T-helper 17 cell (primary cell): Measurements from ENCODE around the gene LPAR2. TPM values are rescaled to one million over a fixed set of nuclear protein-coding genes. Genes with fewer than 3 reads are reported as not detected.
"Not testable (repeated sequence)": the region's sequence is repeated elsewhere in the genome, so short reads cannot be mapped to it uniquely, and the experiment has no call there.

Source experiments
- ATAC-seq: fragments of 150-1000 bp; cut with Tn5 transposase; 2 replicates; pipeline ENCODE4 v1.10.0; 2021; ENCODE audit warnings: mild to moderate bottlenecking, moderate library complexity
- DNase-seq, 3 donors: peaks; one replicate each; pipeline versions ENCODE4 v3.0.0 to v3.0.0-alpha.2; 2020 to 2021
- H3K9me3 ChIP-seq: one replicate; pipeline ENCODE4 v1.7.0; 2013; ENCODE audit warnings: low read length, mild to moderate bottlenecking; ENCODE audit not compliant: control insufficient read depth, poor library complexity, severe bottlenecking
- H3K27ac Mint-ChIP-seq: one replicate; pipeline ENCODE4 v1.8.0; 2022; ENCODE audit warnings: mild to moderate bottlenecking, moderate library complexity, mixed read lengths
- H3K27me3 Mint-ChIP-seq: one replicate; pipeline ENCODE4 v1.8.0; 2022; ENCODE audit warnings: mixed read lengths
- H3K36me3 Mint-ChIP-seq: one replicate; pipeline ENCODE4 v1.8.0; 2022; ENCODE audit warnings: low read depth, mixed read lengths
- H3K4me1 Mint-ChIP-seq: one replicate; pipeline ENCODE4 v1.8.0; 2022; ENCODE audit warnings: mild to moderate bottlenecking, mixed read lengths
- H3K4me3 Mint-ChIP-seq: one replicate; pipeline ENCODE4 v1.8.0; 2022; ENCODE audit warnings: mild to moderate bottlenecking, moderate library complexity, mixed read lengths
- total RNA-seq, 4 donors: library from RNA in 2 of 4; stranded (reverse) in 2 of 4; gene quantifications; one replicate each; pipeline ENCODE4 v1.2.3 and lab custom pipeline; 2022 to 2026

Gene LPAR2
- total RNA-seq, 2 donors from 2014 or later = 66.5 to 67.2 TPM

- peak overlapping the region; percentile 57 for H3K27ac Mint-ChIP-seq
- H3K4me1 Mint-ChIP-seq = peaks cover 41% of the 10 kb centered on the region
- DNase-seq = no peak
- H3K4me3 Mint-ChIP-seq = peak overlapping the region; percentile 80
- no peaks in the 10 kb centered on the region for H3K27me3 Mint-ChIP-seq
- no peaks in the 10 kb centered on the region for H3K9me3 ChIP-seq
- H3K36me3 Mint-ChIP-seq = peaks cover 3% of the 10 kb centered on the region
- no peak for ATAC-seq
Measured at GRCh38 chr19:19615086-19615485, 12.9 kb downstream of the LPAR2 start.

- Mint-ChIP-seq H3K4me1 (peaks cover 41% of the 10 kb centered on the region), H3K4me3 (no peak overlapping the region), H3K36me3 (peaks cover 5% of the 10 kb centered on the region), H3K27ac (peak overlapping the region; percentile 57), H3K27me3 (no peaks in the 10 kb centered on the region)
- no peak for DNase-seq
- no peaks in the 10 kb centered on the region for H3K9me3 ChIP-seq
- no peak for ATAC-seq
Measured at GRCh38 chr19:19613506-19613905, 14.5 kb downstream of the LPAR2 start.

GRCh38 chr19:19610376-19611202, 17.4 kb downstream of the LPAR2 start:
- Mint-ChIP-seq H3K27me3 (no peaks in the 10 kb centered on the region), H3K27ac (no peak overlapping the region), H3K4me1 (peaks cover 28% of the 10 kb centered on the region), H3K4me3 (no peak overlapping the region), H3K36me3 (peaks cover 6% of the 10 kb centered on the region)
- ATAC-seq (no peak), DNase-seq (no peak)
- H3K9me3 ChIP-seq = no peaks in the 10 kb centered on the region

GRCh38 chr19:19606686-19607085, 21.3 kb downstream of the LPAR2 start:
- Mint-ChIP-seq H3K27ac (peak overlapping the region; percentile 97), H3K4me1 (peaks cover 30% of the 10 kb centered on the region), H3K4me3 (peak overlapping the region; percentile 83)
- not testable (repeated sequence) for ATAC-seq, H3K36me3 Mint-ChIP-seq, DNase-seq, H3K27me3 Mint-ChIP-seq, H3K9me3 ChIP-seq

GRCh38 chr19:19606021-19606420, 22.0 kb downstream of the LPAR2 start:
- peaks cover 3% of the 10 kb centered on the region for H3K36me3 Mint-ChIP-seq
- H3K9me3 ChIP-seq = no peaks in the 10 kb centered on the region
- peak overlapping the region; percentile 97 for H3K27ac Mint-ChIP-seq
- H3K4me1 Mint-ChIP-seq = peaks cover 37% of the 10 kb centered on the region
- H3K27me3 Mint-ChIP-seq = no peaks in the 10 kb centered on the region
- DNase-seq = peak in 2 of 3 donors; percentile 32 to 59
- H3K4me3 Mint-ChIP-seq = peak overlapping the region; percentile 83
- ATAC-seq = peak; percentile 83

- H3K27me3 Mint-ChIP-seq = no peaks in the 10 kb centered on the region
- H3K36me3 Mint-ChIP-seq = peaks cover 3% of the 10 kb centered on the region
- ATAC-seq (no peak), DNase-seq (no peak)
- peak overlapping the region; percentile 100 for H3K27ac Mint-ChIP-seq
- peak overlapping the region; percentile 79 for H3K4me3 Mint-ChIP-seq
- no peaks in the 10 kb centered on the region for H3K9me3 ChIP-seq
- H3K4me1 Mint-ChIP-seq = peaks cover 47% of the 10 kb centered on the region
Measured at GRCh38 chr19:19602713-19603324, 25.2 kb downstream of the LPAR2 start.

GRCh38 chr19:19602136-19602712, 25.8 kb downstream of the LPAR2 start:
- Mint-ChIP-seq H3K4me3 (peak overlapping the region; percentile 79), H3K27ac (peak overlapping the region; percentile 100), H3K27me3 (no peaks in the 10 kb centered on the region), H3K4me1 (peaks cover 53% of the 10 kb centered on the region), H3K36me3 (peaks cover 3% of the 10 kb centered on the region)
- ATAC-seq (no peak), DNase-seq (peak in 1 of 3 donors; percentile 44)
- no peaks in the 10 kb centered on the region for H3K9me3 ChIP-seq

- peaks cover 46% of the 10 kb centered on the region for H3K4me1 Mint-ChIP-seq
- H3K27me3 Mint-ChIP-seq = no peaks in the 10 kb centered on the region
- H3K36me3 Mint-ChIP-seq = peaks cover 3% of the 10 kb centered on the region
- peak overlapping the region; percentile 100 for H3K27ac Mint-ChIP-seq
- ATAC-seq = no peak
- DNase-seq = no peak
- no peaks in the 10 kb centered on the region for H3K9me3 ChIP-seq
- peak overlapping the region; percentile 79 for H3K4me3 Mint-ChIP-seq
Measured at GRCh38 chr19:19600793-19601330, 27.2 kb downstream of the LPAR2 start.

GRCh38 chr19:19598728-19599451, 29.1 kb downstream of the LPAR2 start:
- DNase-seq (peak; percentile 43 to 69 (median 47)), ATAC-seq (peak; percentile 67)
- Mint-ChIP-seq H3K4me3 (peak overlapping the region; percentile 82), H3K4me1 (peaks cover 53% of the 10 kb centered on the region), H3K27ac (peak overlapping the region; percentile 100)
- not testable (repeated sequence) for H3K27me3 Mint-ChIP-seq, H3K9me3 ChIP-seq, H3K36me3 Mint-ChIP-seq

GRCh38 chr19:19597809-19598306, 30.2 kb downstream of the LPAR2 start:
- DNase-seq = peak in 2 of 3 donors; percentile 43 to 45
- H3K4me1 Mint-ChIP-seq = peaks cover 48% of the 10 kb centered on the region
- peak; percentile 81 for ATAC-seq
- no peaks in the 10 kb centered on the region for H3K27me3 Mint-ChIP-seq
- H3K27ac Mint-ChIP-seq = peak overlapping the region; percentile 100
- H3K9me3 ChIP-seq = no peaks in the 10 kb centered on the region
- peaks cover 7% of the 10 kb centered on the region for H3K36me3 Mint-ChIP-seq
- peak overlapping the region; percentile 82 for H3K4me3 Mint-ChIP-seq

GRCh38 chr19:19595171-19595701, 32.8 kb downstream of the LPAR2 start:
- H3K4me3 Mint-ChIP-seq = peak overlapping the region; percentile 19
- peaks cover 43% of the 10 kb centered on the region for H3K4me1 Mint-ChIP-seq
- peaks cover 4% of the 10 kb centered on the region for H3K36me3 Mint-ChIP-seq

GRCh38 chr19:19594381-19594780, 33.6 kb downstream of the LPAR2 start:
- H3K4me1 Mint-ChIP-seq = peaks cover 51% of the 10 kb centered on the region
- DNase-seq (no peak), ATAC-seq (no peak)
- H3K9me3 ChIP-seq = no peaks in the 10 kb centered on the region
- peak overlapping the region; percentile 100 for H3K27ac Mint-ChIP-seq
- H3K27me3 Mint-ChIP-seq = no peaks in the 10 kb centered on the region
- peaks cover 4% of the 10 kb centered on the region for H3K36me3 Mint-ChIP-seq
- no peak overlapping the region for H3K4me3 Mint-ChIP-seq

More at GRCh38 chr19:19595171-19595701, 32.8 kb downstream of the LPAR2 start:
- no peak for DNase-seq
- H3K27ac Mint-ChIP-seq = peak overlapping the region; percentile 100
- no peaks in the 10 kb centered on the region for H3K9me3 ChIP-seq
- H3K27me3 Mint-ChIP-seq = no peaks in the 10 kb centered on the region
- no peak for ATAC-seq
